ENCODE results near the gene TENT4A. TPM values are rescaled to one million over a fixed set of nuclear protein-coding genes. Genes with fewer than 3 reads are reported as not detected.
"Not testable (repeated sequence)": the region's sequence is repeated elsewhere in the genome, so short reads cannot be mapped to it uniquely, and the experiment has no call there.

The TENT4A gene
- 31.8 TPM for polyA plus RNA-seq (2013, experiment 1 of 4)
- 24.1 TPM for polyA plus RNA-seq (2013, experiment 2 of 4)
- polyA plus RNA-seq (2013, experiment 3 of 4): 21.2 TPM
- 24.5 TPM for polyA plus RNA-seq (2013, experiment 4 of 4)

- H3K36me3 ChIP-seq (ENCODE audit: control insufficient read depth, insufficient read depth, low read length): no peaks in the 10 kb centered on the region
- H3K9me3 ChIP-seq (ENCODE audit: control insufficient read depth, low read length): no peaks in the 10 kb centered on the region
- peak within 1 kb of the TSS; percentile 89 for H3K27ac ChIP-seq (ENCODE audit: insufficient read depth, low read depth, low read length, poor library complexity, severe bottlenecking)
- H3K4me1 ChIP-seq (ENCODE audit: control insufficient read depth, insufficient read depth, low read length): peaks cover 26% of the 10 kb centered on the region
- WGBS, 2 experiments: 0 to 1% methylated on average over 174 of the region's 174 CpGs
- peaks cover 18% of the 10 kb centered on the region for H3K27me3 ChIP-seq (ENCODE audit: control insufficient read depth, insufficient read depth, low read length, poor library complexity, severe bottlenecking)
- H3K4me3 ChIP-seq (ENCODE audit: insufficient read depth, low read depth, low read length): peak within 1 kb of the TSS; percentile 80
Measured at GRCh38 chr5:6713274-6714225, at the start of gene TENT4A. TSS of gene TENT4A (plus strand) at chr5:6713432. CDS start at chr5:6713984, 552 bp downstream.

GRCh38 chr5:6666762-6667161 is 46.5 kb upstream of the TENT4A start:
- Histone ChIP-seq H3K9me3 (ENCODE audit: control insufficient read depth, low read length) (no peaks in the 10 kb centered on the region), H3K36me3 (ENCODE audit: control insufficient read depth, insufficient read depth, low read length) (no peaks in the 10 kb centered on the region), H3K4me1 (ENCODE audit: control insufficient read depth, insufficient read depth, low read length) (no peaks in the 10 kb centered on the region), H3K27me3 (ENCODE audit: control insufficient read depth, insufficient read depth, low read length, poor library complexity, severe bottlenecking) (no peaks in the 10 kb centered on the region), H3K27ac (ENCODE audit: insufficient read depth, low read depth, low read length, poor library complexity, severe bottlenecking) (no peak overlapping the region), H3K4me3 (ENCODE audit: insufficient read depth, low read depth, low read length) (no peak overlapping the region)
- WGBS, 2 experiments: 95 to 97% methylated on average over 15 of the region's 15 CpGs

GRCh38 chr5:6667648-6668047 is 45.6 kb upstream of the TENT4A start:
- WGBS, 2 experiments: 94% methylated on average over 5 of the region's 5 CpGs
- H3K9me3 ChIP-seq (ENCODE audit: control insufficient read depth, low read length): no peaks in the 10 kb centered on the region
- no peaks in the 10 kb centered on the region for H3K36me3 ChIP-seq (ENCODE audit: control insufficient read depth, insufficient read depth, low read length)
- no peaks in the 10 kb centered on the region for H3K27me3 ChIP-seq (ENCODE audit: control insufficient read depth, insufficient read depth, low read length, poor library complexity, severe bottlenecking)
- no peak overlapping the region for H3K27ac ChIP-seq (ENCODE audit: insufficient read depth, low read depth, low read length, poor library complexity, severe bottlenecking)
- H3K4me3 ChIP-seq (ENCODE audit: insufficient read depth, low read depth, low read length): no peak overlapping the region
- no peaks in the 10 kb centered on the region for H3K4me1 ChIP-seq (ENCODE audit: control insufficient read depth, insufficient read depth, low read length)

DNA sequence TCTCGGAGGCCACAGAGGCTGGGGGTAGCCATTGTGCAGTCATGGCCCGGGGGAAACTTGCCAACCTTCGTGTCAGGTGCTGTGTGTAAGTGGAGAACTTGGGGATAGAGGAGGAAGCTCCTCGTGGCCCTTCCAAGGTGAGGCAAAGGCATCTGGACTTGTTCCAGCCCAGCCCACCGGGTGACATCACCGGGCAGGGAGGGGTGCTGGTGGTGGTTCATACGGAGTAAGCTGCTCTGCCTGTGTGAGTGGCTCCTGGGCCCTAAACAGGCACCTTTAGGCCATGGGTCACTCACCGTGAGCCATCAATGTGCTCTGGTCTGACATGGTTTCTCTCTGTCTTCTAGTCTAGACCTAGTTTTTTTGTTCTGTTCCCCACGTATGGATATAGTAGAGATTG is 44.5 kb upstream of the TENT4A start:
- WGBS, 2 experiments: 82 to 85% methylated on average over 9 of the region's 9 CpGs
- not testable (repeated sequence) for H3K27ac ChIP-seq (ENCODE audit: insufficient read depth, low read depth, low read length, poor library complexity, severe bottlenecking)

GRCh38 chr5:6673031-6673430 is 40.2 kb upstream of the TENT4A start:
- WGBS, 2 experiments: 93 to 95% methylated on average over 4 to 5 of the region's 5 CpGs

More for the DNA sequence above, 44.5 kb upstream of the TENT4A start:
- H3K27me3 ChIP-seq (ENCODE audit: control insufficient read depth, insufficient read depth, low read length, poor library complexity, severe bottlenecking); H3K4me3 ChIP-seq (ENCODE audit: insufficient read depth, low read depth, low read length); H3K36me3 ChIP-seq (ENCODE audit: control insufficient read depth, insufficient read depth, low read length); H3K9me3 ChIP-seq (ENCODE audit: control insufficient read depth, low read length); H3K4me1 ChIP-seq (ENCODE audit: control insufficient read depth, insufficient read depth, low read length): not testable (repeated sequence)

DNA sequence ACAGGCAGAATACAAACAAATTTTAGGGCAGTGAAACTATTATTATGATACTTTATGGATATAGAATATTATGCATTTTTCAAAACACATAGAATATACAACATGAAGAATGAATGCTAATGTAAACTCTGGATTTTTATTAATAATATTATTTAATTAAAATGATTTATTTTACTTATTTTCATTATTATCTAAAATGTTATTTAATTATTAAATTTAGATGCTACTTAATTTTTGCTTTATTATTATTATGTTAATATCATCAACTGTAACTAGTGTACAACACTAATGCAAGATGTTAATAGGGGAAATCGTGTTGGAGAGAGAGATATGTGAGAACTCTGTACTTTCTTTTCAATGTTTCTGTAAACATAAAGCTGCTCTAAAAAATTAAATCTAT is 39.3 kb upstream of the TENT4A start:
- Histone ChIP-seq H3K27me3 (ENCODE audit: control insufficient read depth, insufficient read depth, low read length, poor library complexity, severe bottlenecking) (no peaks in the 10 kb centered on the region), H3K4me1 (ENCODE audit: control insufficient read depth, insufficient read depth, low read length) (no peaks in the 10 kb centered on the region), H3K4me3 (ENCODE audit: insufficient read depth, low read depth, low read length) (no peak overlapping the region), H3K9me3 (ENCODE audit: control insufficient read depth, low read length) (no peaks in the 10 kb centered on the region), H3K36me3 (ENCODE audit: control insufficient read depth, insufficient read depth, low read length) (no peaks in the 10 kb centered on the region), H3K27ac (ENCODE audit: insufficient read depth, low read depth, low read length, poor library complexity, severe bottlenecking) (no peak overlapping the region)
- no CpG with 5 or more reads among the region's 1 CpG for WGBS, 2 experiments

More at GRCh38 chr5:6673031-6673430, 40.2 kb upstream of the TENT4A start:
- Histone ChIP-seq H3K4me1 (ENCODE audit: control insufficient read depth, insufficient read depth, low read length) (no peaks in the 10 kb centered on the region), H3K36me3 (ENCODE audit: control insufficient read depth, insufficient read depth, low read length) (no peaks in the 10 kb centered on the region), H3K4me3 (ENCODE audit: insufficient read depth, low read depth, low read length) (no peak overlapping the region), H3K9me3 (ENCODE audit: control insufficient read depth, low read length) (no peaks in the 10 kb centered on the region), H3K27ac (ENCODE audit: insufficient read depth, low read depth, low read length, poor library complexity, severe bottlenecking) (no peak overlapping the region), H3K27me3 (ENCODE audit: control insufficient read depth, insufficient read depth, low read length, poor library complexity, severe bottlenecking) (no peaks in the 10 kb centered on the region)

DNA sequence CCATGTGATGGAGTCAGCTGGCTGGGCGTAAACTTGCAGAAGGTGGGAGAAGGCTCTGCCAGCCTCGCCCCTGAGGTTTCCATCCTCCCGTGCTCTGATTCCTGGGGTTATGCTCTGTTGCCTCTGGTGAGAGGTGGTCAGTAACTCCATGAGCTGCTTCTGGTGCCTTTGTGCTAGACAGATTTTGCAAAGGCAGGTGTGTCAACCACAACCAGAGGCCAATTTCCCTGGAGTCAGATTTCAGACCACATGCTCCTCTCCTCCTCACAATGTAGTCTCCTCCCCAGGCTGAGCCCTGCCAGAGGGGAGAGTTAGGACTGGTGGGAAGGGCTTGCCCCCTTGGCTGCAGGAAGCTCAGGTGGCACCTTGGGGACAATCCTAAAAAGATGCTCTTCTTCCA is 38.8 kb upstream of the TENT4A start:
- no peak overlapping the region for H3K4me3 ChIP-seq (ENCODE audit: insufficient read depth, low read depth, low read length)
- no peaks in the 10 kb centered on the region for H3K27me3 ChIP-seq (ENCODE audit: control insufficient read depth, insufficient read depth, low read length, poor library complexity, severe bottlenecking)
- H3K36me3 ChIP-seq (ENCODE audit: control insufficient read depth, insufficient read depth, low read length): no peaks in the 10 kb centered on the region
- WGBS, 2 experiments: 96 to 97% methylated on average over 3 of the region's 3 CpGs
- H3K27ac ChIP-seq (ENCODE audit: insufficient read depth, low read depth, low read length, poor library complexity, severe bottlenecking): no peak overlapping the region
- H3K9me3 ChIP-seq (ENCODE audit: control insufficient read depth, low read length): no peaks in the 10 kb centered on the region
- H3K4me1 ChIP-seq (ENCODE audit: control insufficient read depth, insufficient read depth, low read length): no peaks in the 10 kb centered on the region

DNA sequence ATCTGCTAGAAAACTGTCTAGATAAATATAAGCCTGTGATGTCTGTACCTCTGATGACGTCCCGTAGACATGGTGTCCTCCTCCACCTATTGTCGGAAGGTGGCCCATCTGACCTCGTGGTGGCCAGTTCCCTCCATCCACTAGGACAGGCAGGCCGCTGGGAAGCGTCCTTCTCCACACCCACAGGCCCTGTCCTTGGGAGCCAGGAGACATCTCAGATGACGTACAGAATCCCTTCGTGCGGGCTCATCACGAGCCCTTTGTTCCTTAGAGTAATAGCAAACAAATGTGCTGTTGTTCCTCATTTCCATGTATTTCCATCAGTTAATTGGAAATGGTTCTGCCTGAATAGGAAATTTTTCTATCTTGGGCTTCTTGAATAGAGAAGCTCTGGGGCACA is 38.3 kb upstream of the TENT4A start:
- no peak overlapping the region for H3K4me3 ChIP-seq (ENCODE audit: insufficient read depth, low read depth, low read length)
- no peak overlapping the region for H3K27ac ChIP-seq (ENCODE audit: insufficient read depth, low read depth, low read length, poor library complexity, severe bottlenecking)
- H3K36me3 ChIP-seq (ENCODE audit: control insufficient read depth, insufficient read depth, low read length): no peaks in the 10 kb centered on the region
- no peaks in the 10 kb centered on the region for H3K9me3 ChIP-seq (ENCODE audit: control insufficient read depth, low read length)
- 94 to 95% methylated on average over 10 of the region's 10 CpGs for WGBS, 2 experiments
- H3K27me3 ChIP-seq (ENCODE audit: control insufficient read depth, insufficient read depth, low read length, poor library complexity, severe bottlenecking): no peaks in the 10 kb centered on the region
- H3K4me1 ChIP-seq (ENCODE audit: control insufficient read depth, insufficient read depth, low read length): no peaks in the 10 kb centered on the region

DNA sequence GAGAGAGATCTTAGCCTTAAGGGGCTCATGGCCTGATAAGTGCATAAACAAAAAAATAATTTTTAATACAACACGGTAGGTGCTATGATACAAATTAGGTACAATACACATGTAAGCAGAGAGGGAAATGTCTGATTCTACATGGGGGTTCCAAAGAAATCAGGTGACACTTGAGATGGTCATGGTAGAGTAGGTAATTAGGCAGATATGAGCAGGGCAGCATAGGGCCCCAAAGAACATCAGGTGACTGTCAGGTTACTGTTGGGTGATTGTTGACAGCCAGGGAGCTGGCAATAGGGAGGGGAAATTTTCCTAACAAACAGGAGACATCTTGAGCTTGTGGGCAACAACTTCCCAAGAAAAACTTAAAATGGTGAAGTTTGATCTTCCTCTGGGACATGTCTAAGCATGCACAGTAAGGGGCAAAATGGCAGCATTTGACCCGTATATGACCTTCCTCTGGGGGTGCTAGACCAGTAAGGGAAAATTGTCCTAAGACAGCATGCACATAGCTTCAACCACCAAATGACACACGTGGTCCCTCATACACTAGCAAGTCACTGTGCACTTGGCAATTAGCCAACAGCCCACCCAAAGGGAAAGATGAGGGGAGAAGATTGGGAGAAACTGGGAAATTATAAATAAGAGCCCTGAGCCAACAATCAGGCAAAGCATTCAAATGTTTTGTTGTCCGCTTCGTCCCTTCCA is 37.3 kb upstream of the TENT4A start:
- Histone ChIP-seq H3K4me3 (ENCODE audit: insufficient read depth, low read depth, low read length) (no peak overlapping the region), H3K9me3 (ENCODE audit: control insufficient read depth, low read length) (no peaks in the 10 kb centered on the region), H3K36me3 (ENCODE audit: control insufficient read depth, insufficient read depth, low read length) (no peaks in the 10 kb centered on the region), H3K4me1 (ENCODE audit: control insufficient read depth, insufficient read depth, low read length) (no peaks in the 10 kb centered on the region), H3K27me3 (ENCODE audit: control insufficient read depth, insufficient read depth, low read length, poor library complexity, severe bottlenecking) (no peaks in the 10 kb centered on the region), H3K27ac (ENCODE audit: insufficient read depth, low read depth, low read length, poor library complexity, severe bottlenecking) (no peak overlapping the region)
- WGBS, 2 experiments: 91 to 98% methylated on average over 4 to 5 of the region's 5 CpGs

DNA sequence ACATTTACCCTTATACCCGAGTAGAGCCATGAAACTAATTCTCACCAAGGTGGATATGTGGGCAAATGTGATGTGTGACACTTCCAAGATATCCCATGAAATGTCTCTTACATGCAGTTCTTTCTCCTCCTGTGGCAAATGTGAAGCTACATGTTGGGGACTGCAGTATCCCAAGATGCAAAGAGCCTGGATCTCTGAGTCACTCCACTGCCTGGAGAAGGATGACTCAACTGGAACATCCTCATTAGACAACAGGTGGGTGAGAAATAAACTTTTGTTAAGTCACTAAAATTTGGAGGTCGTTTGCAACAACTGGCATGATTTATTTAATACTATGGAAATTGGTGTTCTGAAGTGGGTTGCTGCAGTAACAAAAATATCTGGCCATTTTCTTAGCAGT is 36.5 kb upstream of the TENT4A start:
- no peaks in the 10 kb centered on the region for H3K9me3 ChIP-seq (ENCODE audit: control insufficient read depth, low read length)
- H3K4me3 ChIP-seq (ENCODE audit: insufficient read depth, low read depth, low read length): no peak overlapping the region
- H3K27me3 ChIP-seq (ENCODE audit: control insufficient read depth, insufficient read depth, low read length, poor library complexity, severe bottlenecking): no peaks in the 10 kb centered on the region
- no peaks in the 10 kb centered on the region for H3K4me1 ChIP-seq (ENCODE audit: control insufficient read depth, insufficient read depth, low read length)
- 81 to 92% methylated on average over 2 of the region's 2 CpGs for WGBS, 2 experiments
- no peaks in the 10 kb centered on the region for H3K36me3 ChIP-seq (ENCODE audit: control insufficient read depth, insufficient read depth, low read length)
- no peak overlapping the region for H3K27ac ChIP-seq (ENCODE audit: insufficient read depth, low read depth, low read length, poor library complexity, severe bottlenecking)

All from ectodermal cell (in vitro differentiated cells).